ENCODE data around the gene RNF144A.

The RNF144A gene

DNA sequence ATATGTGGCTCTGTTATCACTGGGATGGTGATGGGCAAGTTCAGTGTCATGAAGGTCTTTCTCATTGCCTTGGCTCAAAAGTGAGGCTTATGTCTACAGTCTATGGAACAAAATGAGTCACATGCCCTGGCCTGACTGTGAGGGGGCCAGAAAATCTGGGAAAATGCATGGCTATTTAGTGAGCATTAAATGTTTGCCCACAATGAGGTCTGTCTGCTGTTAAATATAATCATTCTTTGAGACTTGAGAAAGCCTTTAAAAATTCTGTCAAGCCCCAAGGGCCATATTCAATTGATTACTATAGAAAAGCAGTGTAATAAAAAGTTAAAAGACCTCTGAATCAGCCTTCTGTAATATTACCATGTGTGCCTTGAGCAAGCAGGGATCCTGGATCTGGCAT is 5.5 kb upstream of the RNF144A start:
- Histone ChIP-seq H3K27ac (no peak overlapping the region), H3K36me3 (replicated peaks) (no peaks in the 10 kb centered on the region), H3K27me3 (replicated peaks) (no peaks in the 10 kb centered on the region), H3K4me3 (ENCODE audit: low read depth, low read length) (no peak overlapping the region)
- TF ChIP-seq CTCF (IDR thresholded peaks at IDR 0.05; ENCODE audit: low read depth, low read length, missing control alignments): no peak
- no peak for DNase-seq
- in situ Hi-C loops (cut with HindIII; ENCODE audit: low pct_ligation_motif_present, low sequenced_read_pairs): no loop called here

GRCh38 chr2:6913415-6914157 is 3.6 kb upstream of the RNF144A start:
- H3K4me3 ChIP-seq (ENCODE audit: low read depth, low read length): no peak overlapping the region
- no peak for TF ChIP-seq CTCF (IDR thresholded peaks at IDR 0.05; ENCODE audit: low read depth, low read length, missing control alignments)
- H3K36me3 ChIP-seq (replicated peaks): no peaks in the 10 kb centered on the region
- no peaks in the 10 kb centered on the region for H3K27me3 ChIP-seq (replicated peaks)
- no peak for DNase-seq
- in situ Hi-C loops (cut with HindIII; ENCODE audit: low pct_ligation_motif_present, low sequenced_read_pairs): no loop called here
- no peak overlapping the region for H3K27ac ChIP-seq

DNA sequence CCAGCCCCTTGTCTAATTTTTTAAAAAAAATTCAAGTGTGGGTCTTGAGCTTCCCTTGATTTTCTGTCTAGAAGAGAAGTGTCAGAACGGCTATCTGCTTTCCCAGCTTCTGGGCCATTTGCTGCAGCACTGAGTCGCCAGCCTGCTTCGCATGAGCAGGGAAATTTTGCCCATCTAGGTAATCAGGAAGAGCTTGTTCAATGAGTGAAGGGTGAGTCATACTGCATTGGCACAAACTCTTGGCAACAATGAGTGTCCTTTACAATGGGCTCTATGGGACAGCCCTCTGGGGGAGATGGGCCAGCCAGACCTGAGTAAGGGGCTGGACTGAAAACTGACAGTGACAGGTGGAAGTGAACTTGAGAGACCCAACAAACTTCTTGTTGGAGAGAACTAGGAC is 2.4 kb upstream of the RNF144A start:
- Histone ChIP-seq H3K27ac (no peak overlapping the region), H3K27me3 (replicated peaks) (no peaks in the 10 kb centered on the region)

GRCh38 chr2:6915399-6915798 is 1.8 kb upstream of the RNF144A start:
- no peak for TF ChIP-seq CTCF (IDR thresholded peaks at IDR 0.05; ENCODE audit: low read depth, low read length, missing control alignments)
- Histone ChIP-seq H3K27me3 (replicated peaks) (no peaks in the 10 kb centered on the region), H3K4me3 (ENCODE audit: low read depth, low read length) (no peak overlapping the region), H3K36me3 (replicated peaks) (no peaks in the 10 kb centered on the region), H3K27ac (no peak overlapping the region)
- no peak for DNase-seq
- in situ Hi-C loops (cut with HindIII; ENCODE audit: low pct_ligation_motif_present, low sequenced_read_pairs): no loop called here

More for the DNA sequence above, 2.4 kb upstream of the RNF144A start:
- in situ Hi-C loops (cut with HindIII; ENCODE audit: low pct_ligation_motif_present, low sequenced_read_pairs): no loop called here
- no peak for TF ChIP-seq CTCF (IDR thresholded peaks at IDR 0.05; ENCODE audit: low read depth, low read length, missing control alignments)
- H3K4me3 ChIP-seq (ENCODE audit: low read depth, low read length): no peak overlapping the region
- no peaks in the 10 kb centered on the region for H3K36me3 ChIP-seq (replicated peaks)
- DNase-seq: no peak

- H3K4me3 ChIP-seq (ENCODE audit: low read depth, low read length): no peak overlapping the region
- in situ Hi-C loops (cut with HindIII; ENCODE audit: low pct_ligation_motif_present, low sequenced_read_pairs): no loop called here
- DNase-seq: no peak
- TF ChIP-seq CTCF (IDR thresholded peaks at IDR 0.05; ENCODE audit: low read depth, low read length, missing control alignments): no peak
- no peaks in the 10 kb centered on the region for H3K36me3 ChIP-seq (replicated peaks)
- no peak overlapping the region for H3K27ac ChIP-seq
- no peaks in the 10 kb centered on the region for H3K27me3 ChIP-seq (replicated peaks)
These were observed 988 bp upstream of the RNF144A start for GRCh38 chr2:6916224-6916623.

- no peaks in the 10 kb centered on the region for H3K27me3 ChIP-seq (replicated peaks)
- peak overlapping the region; percentile 45 for H3K4me3 ChIP-seq (ENCODE audit: low read depth, low read length)
- H3K27ac ChIP-seq: no peak overlapping the region
- no peak for TF ChIP-seq CTCF (IDR thresholded peaks at IDR 0.05; ENCODE audit: low read depth, low read length, missing control alignments)
- no peaks in the 10 kb centered on the region for H3K36me3 ChIP-seq (replicated peaks)
- DNase-seq: no peak
- in situ Hi-C loops (cut with HindIII; ENCODE audit: low pct_ligation_motif_present, low sequenced_read_pairs): no loop called here
These were observed 509 bp upstream of the RNF144A start for GRCh38 chr2:6916736-6917070.
